Lower leg skin (tissue), 3 donors: ENCODE measurements around the gene DISC1.

Source experiments
- POLR2A ChIP-seq, 2 donors: fragments of 450-650 bp; IDR thresholded peaks; one replicate each; pipeline ENCODE4 v1.6.1; 2016 to 2017; ENCODE audit warnings: antibody characterized with exemption in 2 of 2, mild to moderate bottlenecking in 1 of 2, moderate library complexity in 1 of 2
- TF ChIP-seq, protein P1 (sequence below), 3 donors: fragments of 450-650 bp; IDR thresholded peaks; one replicate each; pipeline ENCODE4 v1.5.1; 2016; ENCODE audit warnings: antibody characterized with exemption in 3 of 3, mild to moderate bottlenecking in 3 of 3, moderate library complexity in 2 of 3

DNA sequence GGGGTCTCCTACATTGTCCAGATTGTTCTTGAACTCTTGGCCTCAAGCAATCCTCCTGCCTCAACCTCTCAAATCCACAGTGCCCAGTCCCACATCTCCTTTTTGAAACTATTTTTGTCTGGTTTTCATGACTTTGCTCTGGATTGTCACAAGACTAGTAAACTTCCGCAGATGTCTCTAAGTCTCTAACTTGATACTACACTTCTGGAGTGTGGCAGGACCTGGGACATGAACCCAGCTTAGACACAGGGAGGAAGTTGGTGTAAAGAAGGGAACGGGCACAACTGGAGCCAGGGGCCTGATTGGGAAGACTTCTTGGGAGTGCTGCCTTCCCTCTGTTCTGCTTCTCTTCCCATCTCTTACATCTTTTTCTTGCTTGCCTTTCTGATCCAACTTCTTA, 16.2 kb upstream of the DISC1 start:
- TF ChIP-seq, protein P1, sequence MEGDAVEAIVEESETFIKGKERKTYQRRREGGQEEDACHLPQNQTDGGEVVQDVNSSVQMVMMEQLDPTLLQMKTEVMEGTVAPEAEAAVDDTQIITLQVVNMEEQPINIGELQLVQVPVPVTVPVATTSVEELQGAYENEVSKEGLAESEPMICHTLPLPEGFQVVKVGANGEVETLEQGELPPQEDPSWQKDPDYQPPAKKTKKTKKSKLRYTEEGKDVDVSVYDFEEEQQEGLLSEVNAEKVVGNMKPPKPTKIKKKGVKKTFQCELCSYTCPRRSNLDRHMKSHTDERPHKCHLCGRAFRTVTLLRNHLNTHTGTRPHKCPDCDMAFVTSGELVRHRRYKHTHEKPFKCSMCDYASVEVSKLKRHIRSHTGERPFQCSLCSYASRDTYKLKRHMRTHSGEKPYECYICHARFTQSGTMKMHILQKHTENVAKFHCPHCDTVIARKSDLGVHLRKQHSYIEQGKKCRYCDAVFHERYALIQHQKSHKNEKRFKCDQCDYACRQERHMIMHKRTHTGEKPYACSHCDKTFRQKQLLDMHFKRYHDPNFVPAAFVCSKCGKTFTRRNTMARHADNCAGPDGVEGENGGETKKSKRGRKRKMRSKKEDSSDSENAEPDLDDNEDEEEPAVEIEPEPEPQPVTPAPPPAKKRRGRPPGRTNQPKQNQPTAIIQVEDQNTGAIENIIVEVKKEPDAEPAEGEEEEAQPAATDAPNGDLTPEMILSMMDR (IDR thresholded peaks at IDR 0.05): no peak
- TF ChIP-seq POLR2A (IDR thresholded peaks at IDR 0.05): no peak
